BE2C (cell line): ENCODE measurements around the gene CSRNP3.

Experiments used
- DNase-seq: peaks from one replicate; pipeline ENCODE4 v3.0.0-alpha.2; 2020
- H3K27me3 ChIP-seq: fragments of 250-450 bp; sonication (Bioruptor Pico); 2 replicates; pipeline ENCODE4 v1.5.1; 2020; ENCODE audit warnings: mild to moderate bottlenecking
- H3K36me3 ChIP-seq: fragments of 250-450 bp; sonication (Bioruptor Pico); 2 replicates; pipeline ENCODE4 v1.5.1; 2020; ENCODE audit warnings: mild to moderate bottlenecking
- H3K4me1 ChIP-seq: fragments of 250-450 bp; sonication (Bioruptor Pico); 2 replicates; pipeline ENCODE4 v1.5.1; 2020
- H3K4me3 ChIP-seq: 2 replicates; pipeline ENCODE4 v1.5.1; 2011; ENCODE audit warnings: low read depth, low read length
- H3K9me3 ChIP-seq: fragments of 250-450 bp; sonication (Bioruptor Pico); 2 replicates; pipeline ENCODE4 v1.5.1; 2020
- CTCF ChIP-seq: IDR thresholded peaks from 2 replicates; pipeline ENCODE4 v1.5.1; 2012; ENCODE audit warnings: mild to moderate bottlenecking, low read depth, low read length

Gene CSRNP3

GRCh38 chr2:165440367-165440766, 29.1 kb upstream of the CSRNP3 start:
- no peaks in the 10 kb centered on the region for H3K27me3 ChIP-seq
- no peaks in the 10 kb centered on the region for H3K36me3 ChIP-seq
- no peak overlapping the region for H3K4me3 ChIP-seq
- no peak for DNase-seq
- no peak for TF ChIP-seq CTCF
- H3K4me1 ChIP-seq: no peaks in the 10 kb centered on the region
- H3K9me3 ChIP-seq: no peaks in the 10 kb centered on the region

DNA sequence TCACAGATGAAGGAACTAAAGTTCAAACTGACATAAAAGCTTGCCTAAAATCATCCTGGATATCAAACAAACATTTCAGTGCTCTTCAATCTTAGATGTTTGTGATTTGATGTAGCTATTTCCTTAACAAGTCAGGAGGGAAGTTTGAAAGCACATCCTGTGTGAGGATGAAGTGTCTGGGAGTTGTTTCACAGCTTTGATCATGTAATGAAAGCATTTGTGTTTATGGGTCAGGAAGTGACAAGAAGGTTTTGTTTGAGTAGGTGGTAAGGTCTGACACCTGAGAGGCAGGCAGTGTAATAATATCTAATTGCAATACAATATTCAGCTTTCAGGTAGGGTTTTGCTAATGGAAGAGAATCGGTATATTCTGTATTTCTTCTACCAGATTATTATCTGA, 26.0 kb upstream of the CSRNP3 start:
- Histone ChIP-seq H3K4me1 (no peaks in the 10 kb centered on the region), H3K4me3 (no peak overlapping the region), H3K27me3 (no peaks in the 10 kb centered on the region), H3K36me3 (no peaks in the 10 kb centered on the region), H3K9me3 (no peaks in the 10 kb centered on the region)
- DNase-seq: no peak
- TF ChIP-seq CTCF: no peak

GRCh38 chr2:165448406-165448805, 21.1 kb upstream of the CSRNP3 start:
- DNase-seq: no peak
- H3K9me3 ChIP-seq: no peaks in the 10 kb centered on the region
- TF ChIP-seq CTCF: no peak
- H3K4me1 ChIP-seq: no peaks in the 10 kb centered on the region
- H3K36me3 ChIP-seq: no peaks in the 10 kb centered on the region
- H3K27me3 ChIP-seq: no peaks in the 10 kb centered on the region
- no peak overlapping the region for H3K4me3 ChIP-seq

GRCh38 chr2:165450156-165450555, 19.3 kb upstream of the CSRNP3 start:
- DNase-seq: no peak
- H3K36me3 ChIP-seq: no peaks in the 10 kb centered on the region

GRCh38 chr2:165452327-165452726, 17.2 kb upstream of the CSRNP3 start:
- no peaks in the 10 kb centered on the region for H3K4me1 ChIP-seq
- no peaks in the 10 kb centered on the region for H3K9me3 ChIP-seq
- no peaks in the 10 kb centered on the region for H3K27me3 ChIP-seq
- no peaks in the 10 kb centered on the region for H3K36me3 ChIP-seq
- TF ChIP-seq CTCF: no peak
- H3K4me3 ChIP-seq: no peak overlapping the region
- DNase-seq: no peak

More at GRCh38 chr2:165450156-165450555, 19.3 kb upstream of the CSRNP3 start:
- no peak for TF ChIP-seq CTCF
- Histone ChIP-seq H3K4me1 (no peaks in the 10 kb centered on the region), H3K4me3 (no peak overlapping the region), H3K9me3 (no peaks in the 10 kb centered on the region), H3K27me3 (no peaks in the 10 kb centered on the region)

DNA sequence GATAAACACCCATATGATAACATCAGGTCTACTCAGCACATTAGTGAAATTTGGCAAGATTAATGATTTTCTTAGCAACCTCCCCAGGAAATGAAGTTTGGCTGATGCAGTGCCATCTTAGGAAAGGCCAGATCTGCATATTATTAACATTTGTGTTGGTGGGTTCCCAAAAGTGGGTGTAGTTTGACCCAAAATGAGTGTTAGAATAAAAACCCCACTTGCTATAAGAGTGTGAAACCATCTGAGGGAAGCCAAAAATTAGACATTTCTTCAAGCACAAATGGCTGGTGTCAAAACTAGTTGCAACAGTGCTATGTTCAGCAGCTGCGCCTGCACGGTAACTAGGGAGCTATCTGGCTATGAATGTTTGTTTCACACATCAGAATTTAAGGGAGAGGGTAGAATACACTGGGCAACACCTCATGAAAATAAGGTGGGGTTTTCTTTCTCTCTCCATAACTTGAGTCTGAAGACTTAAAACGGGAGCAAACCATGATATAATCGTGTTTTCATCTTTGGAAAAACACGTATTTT, 15.9 kb upstream of the CSRNP3 start:
- Histone ChIP-seq H3K9me3 (no peaks in the 10 kb centered on the region), H3K36me3 (no peaks in the 10 kb centered on the region), H3K4me1 (no peaks in the 10 kb centered on the region), H3K4me3 (no peak overlapping the region), H3K27me3 (no peaks in the 10 kb centered on the region)
- no peak for TF ChIP-seq CTCF
- DNase-seq: no peak
